HuH-7.5 (cell line): ENCODE data around the gene NAA80.
"Not testable (repeated sequence)": the region's sequence is repeated elsewhere in the genome, so short reads cannot be mapped to it uniquely, and the experiment has no call there.

Source experiments
- DNase-seq: peaks from one replicate; pipeline ENCODE4 v3.0.0; 2011; ENCODE audit warnings: low spot score

The NAA80 gene

GRCh38 chr3:50314342-50314741, 15.1 kb upstream of the NAA80 start:
- no peak for DNase-seq

GRCh38 chr3:50312041-50312440, 12.8 kb upstream of the NAA80 start:
- DNase-seq, result not testable (repeated sequence)

GRCh38 chr3:50304601-50305000, 5.4 kb upstream of the NAA80 start:
- no peak for DNase-seq

- DNase-seq, result no peak
Measured at GRCh38 chr3:50303013-50303815, 4.0 kb upstream of the NAA80 start, which contains the start of gene HYAL1. TSS of gene HYAL1 (minus strand) at chr3:50303574. CDS start at chr3:50302956, 618 bp downstream.

GRCh38 chr3:50302095-50303012, 3.1 kb upstream of the NAA80 start:
- no peak for DNase-seq

GRCh38 chr3:50300681-50301254, 1.6 kb upstream of the NAA80 start:
- DNase-seq, result no peak

GRCh38 chr3:50299929-50300680, 900 bp upstream of the NAA80 start:
- DNase-seq, result no peak

GRCh38 chr3:50299638-50299928, 378 bp upstream of the NAA80 start:
- DNase-seq, result no peak

GRCh38 chr3:50297896-50298725, 1.1 kb downstream of the NAA80 start:
- peak; percentile 57 for DNase-seq

GRCh38 chr3:50297384-50297775, 1.8 kb downstream of the NAA80 start:
- DNase-seq, result no peak

GRCh38 chr3:50296721-50297383, 2.4 kb downstream of the NAA80 start:
- no peak for DNase-seq

- no peak for DNase-seq
Measured at GRCh38 chr3:50295553-50296431, 3.4 kb downstream of the NAA80 start.

- DNase-seq, result no peak
Measured at GRCh38 chr3:50294492-50295403, 4.5 kb downstream of the NAA80 start.

- DNase-seq, result no peak
Measured at GRCh38 chr3:50294089-50294488, 5.1 kb downstream of the NAA80 start.

GRCh38 chr3:50293079-50293801, 6.0 kb downstream of the NAA80 start:
- no peak for DNase-seq

GRCh38 chr3:50292159-50293078, 6.8 kb downstream of the NAA80 start, which contains the start of gene IFRD2:
TSS of gene IFRD2 (minus strand) at chr3:50292429. CDS start at chr3:50292274, 155 bp downstream.
- DNase-seq, result peak; percentile 94
